Vagina (tissue), 2 donors: ENCODE data around the gene TMEM178B. TPM values are rescaled to one million over a fixed set of nuclear protein-coding genes. Genes with fewer than 3 reads are reported as not detected.
"Not testable (repeated sequence)": the region's sequence is repeated elsewhere in the genome, so short reads cannot be mapped to it uniquely, and the experiment has no call there.

Experiments
- DNase-seq, 2 donors: peaks; one replicate each; pipeline ENCODE4 v3.0.0-alpha.2; 2017; ENCODE audit errors: extremely low spot score in 2 of 2
- H3K27ac ChIP-seq: fragments of 200-600 bp; sonication (generic); one replicate; pipeline ENCODE4 v1.5.1; 2019
- H3K27me3 ChIP-seq: fragments of 200-600 bp; sonication (generic); one replicate; pipeline ENCODE4 v1.5.1; 2019
- H3K36me3 ChIP-seq, 2 donors: fragments of 200-600 bp; sonication (generic); one replicate each; pipeline ENCODE4 v1.5.1; 2017 to 2019
- H3K4me1 ChIP-seq: fragments of 200-600 bp; sonication (generic); one replicate; pipeline ENCODE4 v1.5.1; 2019
- H3K4me3 ChIP-seq, 2 donors: fragments of 200-600 bp; sonication (generic); 1 replicate in 1 of 2; 2 replicates in 1 of 2; pipeline ENCODE4 v1.5.1; 2016 to 2019
- H3K9me3 ChIP-seq: fragments of 200-600 bp; sonication (generic); one replicate; pipeline ENCODE4 v1.5.1; 2019
- CTCF ChIP-seq, 3 experiments: fragments of 450-650 bp in 2 of 3; fragments of 200-600 bp in 1 of 3; sonication (generic) in 1 of 3; IDR thresholded peaks; one replicate each; pipeline ENCODE4 v1.5.1; 2017 to 2019; ENCODE audit warnings: antibody characterized with exemption in 3 of 3, mild to moderate bottlenecking in 2 of 3, moderate library complexity in 2 of 3
- POLR2A ChIP-seq, 2 donors: fragments of 450-650 bp; IDR thresholded peaks; one replicate each; pipeline ENCODE4 v1.6.1; 2017; ENCODE audit warnings: antibody characterized with exemption in 2 of 2, mild to moderate bottlenecking in 2 of 2, moderate library complexity in 2 of 2
- POLR2AphosphoS5 ChIP-seq, 2 donors: sonication (generic); formaldehyde crosslinking; IDR thresholded peaks; one replicate each; pipeline ENCODE4 v1.9.0; 2017; ENCODE audit warnings: antibody characterized with exemption in 2 of 2, mild to moderate bottlenecking in 2 of 2, low read depth in 1 of 2; ENCODE audit not compliant: insufficient read depth in 1 of 2
- intact Hi-C: fragments of 100-400 bp; cut with DNase I; formaldehyde crosslinking; loops from one replicate; pipeline ENCODE4 v1.15.1; 2023
- total RNA-seq: library from RNA; depleted of rRNA; stranded (reverse); fragments of >200 nt; gene quantifications from one replicate; pipeline ENCODE4 v1.2.3, GENCODE V29; 2016

TMEM178B gene
- total RNA-seq, 1 donor from 2014 or later = 1.2 TPM

GRCh38 chr7:141166926-141167325 lies 93.1 kb downstream of the TMEM178B start:
- no peaks in the 10 kb centered on the region for H3K27me3 ChIP-seq
- H3K9me3 ChIP-seq = no peaks in the 10 kb centered on the region
- no peak overlapping the region for H3K27ac ChIP-seq
- no peak overlapping the region for H3K4me3 ChIP-seq
- no peaks in the 10 kb centered on the region for H3K36me3 ChIP-seq
- intact Hi-C loops = no loop called here
- no peak for TF ChIP-seq POLR2A (IDR thresholded peaks at IDR 0.05)
- no peak for TF ChIP-seq CTCF (IDR thresholded peaks at IDR 0.05)
- no peak for TF ChIP-seq POLR2AphosphoS5 (IDR thresholded peaks at IDR 0.05; ENCODE audit: insufficient read depth in 1 of 2, low read depth in 1 of 2)
- DNase-seq = peak in 1 of 2 donors; percentile 44
- H3K4me1 ChIP-seq = no peaks in the 10 kb centered on the region

- TF ChIP-seq POLR2A (IDR thresholded peaks at IDR 0.05) (no peak), CTCF (IDR thresholded peaks at IDR 0.05) (no peak), POLR2AphosphoS5 (IDR thresholded peaks at IDR 0.05; ENCODE audit: insufficient read depth in 1 of 2, low read depth in 1 of 2) (no peak)
These were observed 93.6 kb downstream of the TMEM178B start for GRCh38 chr7:141167381-141167964.

DNA sequence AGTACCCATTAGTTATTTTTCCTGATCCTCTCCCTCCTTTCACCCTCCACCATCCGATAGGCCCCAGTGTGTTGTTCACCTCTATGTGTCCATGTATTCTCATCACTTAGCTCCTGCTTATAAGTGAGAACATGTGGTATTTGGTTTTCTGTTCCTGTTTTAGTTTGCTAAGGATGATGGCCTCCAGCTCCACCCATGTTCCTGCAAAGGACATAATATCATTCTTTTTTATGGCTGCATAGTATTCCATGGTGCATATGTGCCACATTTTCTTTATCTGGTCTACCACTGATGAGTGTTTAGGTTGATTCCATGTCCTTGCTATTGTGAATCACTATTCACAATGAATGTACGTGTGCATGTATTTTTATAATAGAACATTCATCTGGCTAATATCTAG lies 95.3 kb downstream of the TMEM178B start:
- H3K36me3 ChIP-seq, intact Hi-C loops, H3K4me3 ChIP-seq, DNase-seq, H3K9me3 ChIP-seq, H3K27ac ChIP-seq, H3K4me1 ChIP-seq, H3K27me3 ChIP-seq: not testable (repeated sequence)

More at GRCh38 chr7:141167381-141167964, 93.6 kb downstream of the TMEM178B start:
- no peaks in the 10 kb centered on the region for H3K9me3 ChIP-seq
- DNase-seq = peak in 1 of 2 donors; percentile 29
- H3K27ac ChIP-seq = no peak overlapping the region
- H3K4me1 ChIP-seq = no peaks in the 10 kb centered on the region
- intact Hi-C loops = no loop called here
- no peaks in the 10 kb centered on the region for H3K36me3 ChIP-seq
- H3K4me3 ChIP-seq = no peak overlapping the region
- H3K27me3 ChIP-seq = no peaks in the 10 kb centered on the region

- H3K27ac ChIP-seq, H3K36me3 ChIP-seq, H3K27me3 ChIP-seq, H3K9me3 ChIP-seq, H3K4me3 ChIP-seq, intact Hi-C loops, H3K4me1 ChIP-seq, DNase-seq: not testable (repeated sequence)
These were observed 101.9 kb downstream of the TMEM178B start for GRCh38 chr7:141175728-141176127.

GRCh38 chr7:141177120-141177519 lies 103.3 kb downstream of the TMEM178B start:
- H3K27me3 ChIP-seq, H3K4me3 ChIP-seq, intact Hi-C loops, DNase-seq, H3K27ac ChIP-seq, H3K36me3 ChIP-seq, H3K4me1 ChIP-seq, H3K9me3 ChIP-seq: not testable (repeated sequence)

GRCh38 chr7:141178486-141179135 lies 104.7 kb downstream of the TMEM178B start:
- DNase-seq = peak; percentile 5 to 12
- no peaks in the 10 kb centered on the region for H3K4me1 ChIP-seq
- no peaks in the 10 kb centered on the region for H3K27me3 ChIP-seq
- TF ChIP-seq POLR2AphosphoS5 (IDR thresholded peaks at IDR 0.05; ENCODE audit: insufficient read depth in 1 of 2, low read depth in 1 of 2) = no peak
- TF ChIP-seq CTCF (IDR thresholded peaks at IDR 0.05) = no peak
- TF ChIP-seq POLR2A (IDR thresholded peaks at IDR 0.05) = no peak
- H3K27ac ChIP-seq = no peak overlapping the region
- intact Hi-C loops = no loop called here
- no peak overlapping the region for H3K4me3 ChIP-seq
- no peaks in the 10 kb centered on the region for H3K9me3 ChIP-seq
- H3K36me3 ChIP-seq = no peaks in the 10 kb centered on the region
